GM12878 (cell line): ENCODE results near the gene ZCCHC17. TPM values are rescaled to one million over a fixed set of nuclear protein-coding genes. Genes with fewer than 3 reads are reported as not detected.

Experiments used
- ATAC-seq: fragments of 200-7000 bp; cut with Tn5 transposase; 3 replicates; pipeline ENCODE4 v1.9.1; 2020; ENCODE audit warnings: mild to moderate bottlenecking, moderate library complexity
- BruUV-seq: library from RNA; stranded (reverse); fragments of 400-500 nt; replicated peaks from 2 replicates; lab custom pipeline; 2021; lab: Mats Ljungman, UMichigan
- CTCF ChIA-PET: fragments of 300-600 bp; sonication (Branson Sonifier 250); formaldehyde crosslinking; extraction: SDS; loops from one replicate; lab custom pipeline; 2021; ENCODE audit warnings: inconsistent platforms; lab: Yijun Ruan, JAX
- POLR2A ChIA-PET: fragments of 350-600 bp; formaldehyde crosslinking; extraction: SDS; loops from one replicate; lab custom pipeline; 2021; ENCODE audit warnings: inconsistent platforms; lab: Charles Lee
- RAD21 ChIA-PET: fragments of 300-600 bp; sonication (Branson Sonifier 250); formaldehyde crosslinking; loops from one replicate; lab custom pipeline; 2023; ENCODE audit warnings: antibody characterized with exemption; ENCODE audit not compliant: unreplicated experiment; lab: Charles Lee
- SMC1A ChIA-PET: fragments of 300-600 bp; sonication (Branson Sonifier 250); formaldehyde crosslinking; loops from one replicate; lab custom pipeline; 2023; ENCODE audit not compliant: unreplicated experiment, uncharacterized antibody; lab: Charles Lee
- DNase-seq: peaks from one replicate; pipeline ENCODE4 v3.0.0-alpha.2; 2011; ENCODE audit warnings: low read depth, low spot score
- FAIRE-seq: peaks from 3 replicates; lab custom pipeline; 2011; peaks lifted over from hg19 to GRCh38; lab: Jason Lieb, UNC
- H2AFZ ChIP-seq: 2 replicates; pipeline ENCODE4 v1.6.0; 2011; ENCODE audit warnings: low read depth, low read length, control low read depth; ENCODE audit not compliant: control insufficient read depth
- H3K27ac ChIP-seq: 2 replicates; pipeline ENCODE4 v1.5.1; 2011; ENCODE audit warnings: control low read depth; ENCODE audit not compliant: control insufficient read depth, insufficient read depth
- H3K27me3 ChIP-seq, 2 experiments: replicated peaks in 1 of 2; 2 replicates each; pipeline versions ENCODE4 v1.6.0 to v1.6.1; 2011; ENCODE audit warnings: low read length in 1 of 2; ENCODE audit not compliant: control insufficient read depth in 2 of 2, insufficient read depth in 2 of 2
- H3K36me3 ChIP-seq, 2 experiments: 2 replicates each; pipeline ENCODE4 v1.5.1; 2011; ENCODE audit warnings: low read length in 1 of 2; ENCODE audit not compliant: control insufficient read depth in 2 of 2, insufficient read depth in 2 of 2
- H3K4me1 ChIP-seq: 2 replicates; pipeline ENCODE4 v1.6.1; 2011; ENCODE audit warnings: mild to moderate bottlenecking, low read length, moderate library complexity, mixed read lengths; ENCODE audit not compliant: control insufficient read depth, insufficient read depth
- H3K4me2 ChIP-seq: 2 replicates; pipeline ENCODE4 v1.6.0; 2011; ENCODE audit warnings: control low read depth; ENCODE audit not compliant: control insufficient read depth, insufficient read depth
- H3K4me3 ChIP-seq: fragments of 200-600 bp; sonication (generic); 2 replicates; pipeline ENCODE4 v1.5.1; 2016
- H3K79me2 ChIP-seq: 2 replicates; pipeline ENCODE4 v1.6.0; 2011; ENCODE audit warnings: low read length; ENCODE audit not compliant: control insufficient read depth, insufficient read depth
- H3K9ac ChIP-seq: 2 replicates; pipeline ENCODE4 v1.8.0; 2011; ENCODE audit warnings: low read length, control low read depth, mixed read lengths; ENCODE audit not compliant: control insufficient read depth, insufficient read depth
- H3K9me3 ChIP-seq: replicated peaks from 3 replicates; pipeline ENCODE4 v1.5.1; 2011; ENCODE audit warnings: mild to moderate bottlenecking, low read length; ENCODE audit not compliant: control insufficient read depth, insufficient read depth
- H4K20me1 ChIP-seq: 2 replicates; pipeline ENCODE4 v1.6.0; 2011; ENCODE audit not compliant: control insufficient read depth, insufficient read depth
- BMI1 ChIP-seq: fragments of 450-650 bp; IDR thresholded peaks from 2 replicates; pipeline ENCODE4 v1.6.1; 2016; ENCODE audit warnings: mild to moderate bottlenecking, moderate library complexity, borderline replicate concordance
- SMC3 ChIP-seq: IDR thresholded peaks from 2 replicates; pipeline ENCODE4 v1.6.1; 2011; ENCODE audit warnings: low read length, improper control_type of control experiment, borderline replicate concordance
- WGBS: methylation state at CpG from one replicate; pipeline ENCODE4 v1.1.6; 2016; ENCODE audit warnings: low lambda C conversion rate; ENCODE audit not compliant: insufficient replicate concordance, insufficient coverage; ENCODE audit errors: missing lambda C conversion rate; 5-methylcytosine and 5-hydroxymethylcytosine counted together
- in situ Hi-C: fragments of 300-500 bp; cut with MboI; formaldehyde crosslinking; loops from 9 replicates; pipeline ENCODE4 v1.14.3; 2018; ENCODE audit warnings: mixed read lengths
- intact Hi-C: fragments of 100-400 bp; cut with micrococcal nuclease; formaldehyde crosslinking; loops from one replicate; pipeline ENCODE4 v1.14.2; 2022; ENCODE audit not compliant: unreplicated experiment
- polyA plus RNA-seq, 11 experiments: library from polyadenylated mRNA; depleted of rRNA in 4 of 11; unstranded in 6 of 11; stranded (reverse) in 5 of 11; fragments of >200 nt; fragmentation: Nextera tagmentation in 4 of 11; fragmentation: Illumina TruSeq in 1 of 11; extraction: Ambion mirVana in 4 of 11; extraction: Trizol in 1 of 11; gene quantifications; 1 replicate in 1 of 11; 2 replicates in 10 of 11; pipeline versions ENCODE4 v1.2.1 to v1.2.3, GENCODE V29; 2011 to 2016; ENCODE audit warnings: inconsistent platforms in 2 of 11, missing spikeins in 2 of 11, low read depth in 1 of 11
- total RNA-seq, 4 experiments: library from RNA; depleted of rRNA in 3 of 4; stranded (reverse); fragments of >200 nt in 3 of 4; fragmentation: Illumina TruSeq in 1 of 4; extraction: Trizol in 1 of 4; gene quantifications; 2 replicates each; pipeline versions ENCODE4 v1.2.1 to v1.2.3, GENCODE V29; 2013 to 2021
- TF ChIP-seq, protein P1 (sequence below): fragments of 450-650 bp; IDR thresholded peaks from 2 replicates; pipeline ENCODE4 v1.6.1; 2016; ENCODE audit warnings: mild to moderate bottlenecking, moderate library complexity, borderline replicate concordance
- TF ChIP-seq, protein P2 (sequence below): fragments of 450-650 bp; IDR thresholded peaks from 2 replicates; pipeline ENCODE4 v1.6.1; 2017; ENCODE audit warnings: low read depth, mild to moderate bottlenecking, moderate library complexity

ZCCHC17 gene
- total and polyA plus RNA-seq, 10 of the 15 experiments (the other 5 are each of a cell fraction or from before 2014, with no cell fraction given): 22.3 to 86.3 (median 47.0) TPM

DNA sequence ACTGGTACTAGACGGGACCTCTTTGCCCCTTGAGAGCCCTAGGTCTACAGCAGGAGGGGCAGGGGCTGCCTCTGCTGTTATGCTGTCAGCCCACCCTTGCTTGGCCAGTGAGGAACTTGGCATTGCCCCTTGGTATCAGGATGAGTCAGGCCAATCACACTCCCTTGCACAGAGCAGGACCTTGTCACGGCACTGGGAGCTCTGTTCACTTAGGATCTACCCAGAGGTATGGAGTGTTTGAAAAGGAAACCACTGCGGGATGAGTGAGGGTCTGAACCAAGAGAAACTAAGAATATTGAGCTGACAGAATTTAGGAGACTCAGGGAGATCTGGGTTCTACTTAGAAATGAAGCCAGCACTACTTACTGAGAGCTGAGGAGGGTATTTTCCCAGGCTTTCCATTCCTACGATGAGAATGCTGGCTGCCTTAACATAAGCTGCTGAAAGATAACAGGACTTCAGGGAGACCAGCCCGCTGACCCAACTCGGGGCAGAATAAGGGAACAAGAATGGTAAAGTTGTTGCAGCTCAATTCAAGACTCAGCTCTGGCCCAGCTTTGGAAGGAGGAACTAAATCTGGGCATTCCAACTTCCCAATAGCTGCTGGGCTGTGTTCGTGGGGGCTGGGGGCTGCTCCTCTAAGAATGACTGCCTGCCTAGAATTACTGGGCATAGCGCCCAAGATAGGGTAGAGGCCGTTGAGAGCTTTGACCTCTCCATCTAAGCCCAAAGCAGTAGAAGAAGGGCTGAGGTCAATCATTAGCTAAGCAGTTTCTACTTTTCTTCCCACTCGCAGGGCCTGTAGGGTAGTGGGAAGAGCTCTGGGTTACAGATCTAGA lies 74.5 kb downstream of the ZCCHC17 start:
- ChIA-PET SMC1A (interaction anchor here (1.1 to 1.6 kb wide), 2 partner anchors 13 to 23 kb away, joined by 3 to 4 read pairs; no protein-coding TSS in a partner anchor), RAD21 (interaction anchor here (0.9 to 1.0 kb wide), 2 partner anchors 24 to 178 kb away, joined by 3 to 4 read pairs; no protein-coding TSS in a partner anchor), CTCF (interaction anchor here (0.9 to 5.5 kb wide), 5 partner anchors 24 to 186 kb away, joined by 3 to 42 read pairs (median 3); no protein-coding TSS in a partner anchor), POLR2A (no interaction called here)
- H3K36me3 ChIP-seq: peaks cover 0 to 2% of the 10 kb centered on the region in 2 experiments; a peak in 2 of 4 replicates
- WGBS: 87% methylated on average over 10 of the region's 10 CpGs
- H3K27me3 ChIP-seq: no peaks in the 10 kb centered on the region
- no peak overlapping the region for H2AFZ ChIP-seq
- FAIRE-seq (no peak), ATAC-seq (no peak), DNase-seq (no peak)
- TF ChIP-seq, protein P1, sequence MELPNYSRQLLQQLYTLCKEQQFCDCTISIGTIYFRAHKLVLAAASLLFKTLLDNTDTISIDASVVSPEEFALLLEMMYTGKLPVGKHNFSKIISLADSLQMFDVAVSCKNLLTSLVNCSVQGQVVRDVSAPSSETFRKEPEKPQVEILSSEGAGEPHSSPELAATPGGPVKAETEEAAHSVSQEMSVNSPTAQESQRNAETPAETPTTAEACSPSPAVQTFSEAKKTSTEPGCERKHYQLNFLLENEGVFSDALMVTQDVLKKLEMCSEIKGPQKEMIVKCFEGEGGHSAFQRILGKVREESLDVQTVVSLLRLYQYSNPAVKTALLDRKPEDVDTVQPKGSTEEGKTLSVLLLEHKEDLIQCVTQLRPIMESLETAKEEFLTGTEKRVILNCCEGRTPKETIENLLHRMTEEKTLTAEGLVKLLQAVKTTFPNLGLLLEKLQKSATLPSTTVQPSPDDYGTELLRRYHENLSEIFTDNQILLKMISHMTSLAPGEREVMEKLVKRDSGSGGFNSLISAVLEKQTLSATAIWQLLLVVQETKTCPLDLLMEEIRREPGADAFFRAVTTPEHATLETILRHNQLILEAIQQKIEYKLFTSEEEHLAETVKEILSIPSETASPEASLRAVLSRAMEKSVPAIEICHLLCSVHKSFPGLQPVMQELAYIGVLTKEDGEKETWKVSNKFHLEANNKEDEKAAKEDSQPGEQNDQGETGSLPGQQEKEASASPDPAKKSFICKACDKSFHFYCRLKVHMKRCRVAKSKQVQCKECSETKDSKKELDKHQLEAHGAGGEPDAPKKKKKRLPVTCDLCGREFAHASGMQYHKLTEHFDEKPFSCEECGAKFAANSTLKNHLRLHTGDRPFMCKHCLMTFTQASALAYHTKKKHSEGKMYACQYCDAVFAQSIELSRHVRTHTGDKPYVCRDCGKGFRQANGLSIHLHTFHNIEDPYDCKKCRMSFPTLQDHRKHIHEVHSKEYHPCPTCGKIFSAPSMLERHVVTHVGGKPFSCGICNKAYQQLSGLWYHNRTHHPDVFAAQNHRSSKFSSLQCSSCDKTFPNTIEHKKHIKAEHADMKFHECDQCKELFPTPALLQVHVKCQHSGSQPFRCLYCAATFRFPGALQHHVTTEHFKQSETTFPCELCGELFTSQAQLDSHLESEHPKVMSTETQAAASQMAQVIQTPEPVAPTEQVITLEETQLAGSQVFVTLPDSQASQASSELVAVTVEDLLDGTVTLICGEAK: no peak
- TF ChIP-seq, protein P2, sequence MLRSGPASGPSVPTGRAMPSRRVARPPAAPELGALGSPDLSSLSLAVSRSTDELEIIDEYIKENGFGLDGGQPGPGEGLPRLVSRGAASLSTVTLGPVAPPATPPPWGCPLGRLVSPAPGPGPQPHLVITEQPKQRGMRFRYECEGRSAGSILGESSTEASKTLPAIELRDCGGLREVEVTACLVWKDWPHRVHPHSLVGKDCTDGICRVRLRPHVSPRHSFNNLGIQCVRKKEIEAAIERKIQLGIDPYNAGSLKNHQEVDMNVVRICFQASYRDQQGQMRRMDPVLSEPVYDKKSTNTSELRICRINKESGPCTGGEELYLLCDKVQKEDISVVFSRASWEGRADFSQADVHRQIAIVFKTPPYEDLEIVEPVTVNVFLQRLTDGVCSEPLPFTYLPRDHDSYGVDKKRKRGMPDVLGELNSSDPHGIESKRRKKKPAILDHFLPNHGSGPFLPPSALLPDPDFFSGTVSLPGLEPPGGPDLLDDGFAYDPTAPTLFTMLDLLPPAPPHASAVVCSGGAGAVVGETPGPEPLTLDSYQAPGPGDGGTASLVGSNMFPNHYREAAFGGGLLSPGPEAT: no peak
- no peak for TF ChIP-seq BMI1
- TF ChIP-seq SMC3: no peak
- H4K20me1 ChIP-seq: no peaks in the 10 kb centered on the region
- H3K9me3 ChIP-seq: no peaks in the 10 kb centered on the region
- in situ Hi-C loops: no loop called here
- no peak overlapping the region for H3K9ac ChIP-seq
- no peak overlapping the region for H3K4me3 ChIP-seq
- no peaks in the 10 kb centered on the region for H3K4me1 ChIP-seq
- intact Hi-C loops: no loop called here
- no peak overlapping the region for H3K27ac ChIP-seq
- H3K4me2 ChIP-seq: no peak overlapping the region
- BruUV-seq: no TSS peak
- no peaks in the 10 kb centered on the region for H3K79me2 ChIP-seq
